Sigmoid colon (tissue), 7 donors: ENCODE measurements around the gene COMT. TPM values are rescaled to one million over a fixed set of nuclear protein-coding genes. Genes with fewer than 3 reads are reported as not detected.
"Not testable (repeated sequence)": the region's sequence is repeated elsewhere in the genome, so short reads cannot be mapped to it uniquely, and the experiment has no call there.

ENCODE experiments used
- DNase-seq: peaks from one replicate; pipeline ENCODE4 v3.0.0-alpha.2; 2019
- H3K27ac ChIP-seq, 4 donors: fragments of 200-600 bp; sonication (generic); one replicate each; pipeline ENCODE4 v1.5.1; 2016 to 2019; ENCODE audit warnings: mild to moderate bottlenecking in 1 of 4
- H3K27me3 ChIP-seq, 3 donors: fragments of 200-600 bp; sonication (generic); one replicate each; pipeline ENCODE4 v1.5.1; 2019; ENCODE audit warnings: mild to moderate bottlenecking in 1 of 3
- H3K36me3 ChIP-seq, 4 donors: fragments of 200-600 bp; sonication (generic); one replicate each; pipeline ENCODE4 v1.5.1; 2016 to 2019
- H3K4me1 ChIP-seq, 4 donors: fragments of 200-600 bp; sonication (generic); one replicate each; pipeline ENCODE4 v1.5.1; 2017 to 2019
- H3K4me3 ChIP-seq, 4 donors: fragments of 200-600 bp; sonication (generic); one replicate each; pipeline ENCODE4 v1.5.1; 2017 to 2019; ENCODE audit warnings: mild to moderate bottlenecking in 2 of 4, moderate library complexity in 1 of 4
- H3K9me3 ChIP-seq, 4 donors: fragments of 200-600 bp in 3 of 4; sonication (generic) in 3 of 4; one replicate each; pipeline versions ENCODE4 v1.5.1 to v1.6.1; 2013 to 2019
- EP300 ChIP-seq, 4 donors: sonication (generic); formaldehyde crosslinking; IDR thresholded peaks; one replicate each; pipeline ENCODE4 v1.6.1; 2017; ENCODE audit warnings: antibody characterized with exemption in 4 of 4
- POLR2A ChIP-seq, 2 donors: fragments of 450-650 bp; IDR thresholded peaks; one replicate each; pipeline ENCODE4 v1.6.1; 2016; ENCODE audit warnings: antibody characterized with exemption in 2 of 2, mild to moderate bottlenecking in 2 of 2, moderate library complexity in 2 of 2
- POLR2AphosphoS5 ChIP-seq, 4 donors: sonication (generic); formaldehyde crosslinking; IDR thresholded peaks; one replicate each; pipeline ENCODE4 v1.6.1; 2017; ENCODE audit warnings: antibody characterized with exemption in 4 of 4
- WGBS, 2 donors: extraction: QIAGEN DNeasy Blood & Tissue Kit; methylation state at CpG; one replicate each; pipeline ENCODE4 v1.1.7; 2013; 5-methylcytosine and 5-hydroxymethylcytosine counted together
- intact Hi-C: fragments of 100-400 bp; cut with DNase I; formaldehyde crosslinking; loops from one replicate; pipeline ENCODE4 v1.15.1; 2023
- polyA plus RNA-seq, 3 donors: library from polyadenylated mRNA; stranded (reverse); fragments of 200-250 nt; gene quantifications; one replicate each; pipeline ENCODE4 v1.2.3, GENCODE V29; 2013
- total RNA-seq, 4 donors: library from RNA; depleted of rRNA; stranded (reverse); fragments of >200 nt; gene quantifications; one replicate each; pipeline ENCODE4 v1.1.0, GENCODE V29; 2016
- TF ChIP-seq, protein P1 (sequence below), 4 experiments: fragments of 450-650 bp in 3 of 4; fragments of 200-600 bp in 1 of 4; IDR thresholded peaks; one replicate each; pipeline ENCODE4 v1.5.1; 2016 to 2019; ENCODE audit warnings: antibody characterized with exemption in 4 of 4, mild to moderate bottlenecking in 3 of 4, moderate library complexity in 2 of 4
- donor health status: healthy with polysubstance abuse.
- donor health status: Bipolar disorder and iron deficiency.
- donor health status: healthy.

COMT gene
- total and polyA plus RNA-seq, 7 donors, result 62.5 to 162 (median 106) TPM

DNA sequence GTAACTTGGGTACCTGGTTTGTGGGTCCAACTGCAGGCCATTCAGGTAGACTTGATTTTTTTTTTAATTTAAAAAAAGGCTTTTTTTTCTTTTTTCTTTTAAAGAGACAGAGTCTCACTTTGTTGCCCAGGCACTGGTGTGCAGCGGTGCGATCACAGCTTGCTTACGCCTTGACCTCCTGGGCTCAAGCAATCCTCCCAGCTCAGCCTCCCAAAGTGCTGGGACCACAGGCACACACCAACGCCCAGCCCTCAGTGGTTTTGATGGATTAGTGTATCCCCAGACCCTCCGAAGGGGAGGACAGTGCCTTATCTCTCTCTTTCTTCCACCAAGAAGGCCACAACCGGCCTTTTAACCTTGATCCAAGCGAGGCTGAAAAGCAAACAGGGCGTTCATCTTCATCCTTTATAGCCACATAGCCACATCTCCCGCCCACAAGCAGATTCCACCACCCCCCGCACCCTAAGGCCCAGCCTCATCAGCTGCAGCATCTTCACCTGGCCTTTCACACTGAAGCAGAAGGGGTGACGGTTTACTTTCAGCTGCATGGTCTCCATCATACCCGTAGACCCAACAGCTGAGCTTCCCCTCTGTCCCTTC is 17.6 kb upstream of the COMT start:
- intact Hi-C loops, result no loop called here
- 88 to 92% methylated on average over 12 of the region's 12 CpGs for WGBS, 2 donors
- no peaks in the 10 kb centered on the region for H3K9me3 ChIP-seq
- TF ChIP-seq, protein P1, sequence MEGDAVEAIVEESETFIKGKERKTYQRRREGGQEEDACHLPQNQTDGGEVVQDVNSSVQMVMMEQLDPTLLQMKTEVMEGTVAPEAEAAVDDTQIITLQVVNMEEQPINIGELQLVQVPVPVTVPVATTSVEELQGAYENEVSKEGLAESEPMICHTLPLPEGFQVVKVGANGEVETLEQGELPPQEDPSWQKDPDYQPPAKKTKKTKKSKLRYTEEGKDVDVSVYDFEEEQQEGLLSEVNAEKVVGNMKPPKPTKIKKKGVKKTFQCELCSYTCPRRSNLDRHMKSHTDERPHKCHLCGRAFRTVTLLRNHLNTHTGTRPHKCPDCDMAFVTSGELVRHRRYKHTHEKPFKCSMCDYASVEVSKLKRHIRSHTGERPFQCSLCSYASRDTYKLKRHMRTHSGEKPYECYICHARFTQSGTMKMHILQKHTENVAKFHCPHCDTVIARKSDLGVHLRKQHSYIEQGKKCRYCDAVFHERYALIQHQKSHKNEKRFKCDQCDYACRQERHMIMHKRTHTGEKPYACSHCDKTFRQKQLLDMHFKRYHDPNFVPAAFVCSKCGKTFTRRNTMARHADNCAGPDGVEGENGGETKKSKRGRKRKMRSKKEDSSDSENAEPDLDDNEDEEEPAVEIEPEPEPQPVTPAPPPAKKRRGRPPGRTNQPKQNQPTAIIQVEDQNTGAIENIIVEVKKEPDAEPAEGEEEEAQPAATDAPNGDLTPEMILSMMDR (IDR thresholded peaks at IDR 0.05), result no peak
- TF ChIP-seq POLR2AphosphoS5 (IDR thresholded peaks at IDR 0.05), result no peak
- TF ChIP-seq EP300 (IDR thresholded peaks at IDR 0.05), result no peak
- TF ChIP-seq POLR2A (IDR thresholded peaks at IDR 0.05), result no peak
- no peaks in the 10 kb centered on the region for H3K27me3 ChIP-seq
- peaks cover 0 to 2% (median 0%) of the 10 kb centered on the region in 4 donors for H3K36me3 ChIP-seq
- H3K27ac ChIP-seq, result no peak overlapping the region
- no peak for DNase-seq
- no peak overlapping the region for H3K4me3 ChIP-seq
- H3K4me1 ChIP-seq, result no peaks in the 10 kb centered on the region

DNA sequence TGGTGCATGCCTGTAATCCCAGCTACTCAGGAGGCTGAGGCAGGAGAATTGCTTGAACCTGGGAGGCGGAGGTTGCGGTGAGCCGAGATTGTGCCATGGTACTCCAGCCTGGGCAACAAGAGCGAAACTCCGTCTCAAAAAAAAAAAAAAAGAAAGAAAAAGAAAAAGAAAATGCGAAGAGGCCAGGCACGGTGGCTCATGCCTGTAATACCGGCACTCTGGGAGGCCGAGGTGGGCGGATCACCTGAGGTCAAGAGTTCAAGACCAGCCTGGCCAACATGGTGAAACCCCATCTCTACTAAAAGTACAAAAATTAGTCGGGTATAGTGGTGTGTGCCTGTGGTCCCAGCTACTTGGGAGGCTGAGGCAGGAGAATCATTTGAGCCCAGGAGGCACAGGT is 15.5 kb upstream of the COMT start:
- H3K4me3 ChIP-seq, intact Hi-C loops, H3K27me3 ChIP-seq, H3K27ac ChIP-seq, H3K9me3 ChIP-seq, H3K36me3 ChIP-seq, H3K4me1 ChIP-seq, DNase-seq: not testable (repeated sequence)
- 89 to 97% methylated on average over 11 of the region's 11 CpGs for WGBS, 2 donors

DNA sequence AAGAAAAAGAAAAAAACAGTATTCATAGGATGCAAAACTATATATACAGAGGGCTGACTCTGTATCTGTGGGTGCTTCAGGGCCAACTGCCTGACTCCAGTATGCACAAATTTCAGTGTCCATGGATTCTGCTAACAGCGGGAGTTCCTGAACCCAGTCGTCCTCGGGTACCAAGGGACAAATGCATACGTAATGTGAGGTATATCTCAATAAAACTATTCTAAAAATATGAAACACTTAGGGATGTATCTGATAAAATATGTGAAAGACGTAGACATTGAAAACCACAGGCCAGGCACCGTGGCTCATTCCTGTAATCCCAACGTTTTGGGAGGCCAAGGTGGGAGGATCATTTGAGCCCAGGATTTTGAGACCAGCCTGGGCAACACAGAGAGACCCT is 13.9 kb upstream of the COMT start:
- TF ChIP-seq POLR2AphosphoS5 (IDR thresholded peaks at IDR 0.05) (no peak), EP300 (IDR thresholded peaks at IDR 0.05) (no peak), POLR2A (IDR thresholded peaks at IDR 0.05) (no peak)
- TF ChIP-seq, protein P1 (IDR thresholded peaks at IDR 0.05), result no peak
- no peaks in the 10 kb centered on the region for H3K9me3 ChIP-seq
- no peak overlapping the region for H3K4me3 ChIP-seq
- no peaks in the 10 kb centered on the region for H3K4me1 ChIP-seq
- no peak overlapping the region for H3K27ac ChIP-seq
- H3K36me3 ChIP-seq, result peaks cover 0 to 6% (median 0%) of the 10 kb centered on the region in 4 donors
- 89 to 94% methylated on average over 7 of the region's 7 CpGs for WGBS, 2 donors
- no peaks in the 10 kb centered on the region for H3K27me3 ChIP-seq
- DNase-seq, result no peak
- intact Hi-C loops, result no loop called here

DNA sequence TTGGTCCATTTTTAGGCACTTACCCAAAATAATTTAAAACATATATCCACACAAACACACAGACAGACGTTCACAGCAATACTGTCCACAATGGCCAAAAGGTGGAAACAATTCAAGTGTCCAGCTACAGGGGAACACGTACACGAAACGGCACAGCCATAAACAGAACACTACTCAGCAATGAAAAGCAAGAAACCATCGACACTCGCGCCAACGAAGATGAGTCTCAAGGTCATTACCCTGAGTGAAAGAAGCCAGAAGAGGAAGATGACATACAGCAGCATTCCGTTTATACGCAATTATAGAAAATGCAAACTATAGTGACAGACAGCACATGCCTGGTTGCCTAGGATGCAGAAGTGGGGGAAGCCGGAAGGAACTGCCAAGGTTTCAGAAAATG is 13.4 kb upstream of the COMT start:
- DNase-seq, result no peak
- Histone ChIP-seq H3K27ac (no peak overlapping the region), H3K27me3 (no peaks in the 10 kb centered on the region), H3K4me1 (no peaks in the 10 kb centered on the region), H3K9me3 (no peaks in the 10 kb centered on the region), H3K36me3 (peaks cover 0 to 6% (median 0%) of the 10 kb centered on the region in 4 donors), H3K4me3 (no peak overlapping the region)
- intact Hi-C loops, result no loop called here
- no peak for TF ChIP-seq POLR2AphosphoS5 (IDR thresholded peaks at IDR 0.05)
- 82 to 93% methylated on average over 11 of the region's 11 CpGs for WGBS, 2 donors

DNA sequence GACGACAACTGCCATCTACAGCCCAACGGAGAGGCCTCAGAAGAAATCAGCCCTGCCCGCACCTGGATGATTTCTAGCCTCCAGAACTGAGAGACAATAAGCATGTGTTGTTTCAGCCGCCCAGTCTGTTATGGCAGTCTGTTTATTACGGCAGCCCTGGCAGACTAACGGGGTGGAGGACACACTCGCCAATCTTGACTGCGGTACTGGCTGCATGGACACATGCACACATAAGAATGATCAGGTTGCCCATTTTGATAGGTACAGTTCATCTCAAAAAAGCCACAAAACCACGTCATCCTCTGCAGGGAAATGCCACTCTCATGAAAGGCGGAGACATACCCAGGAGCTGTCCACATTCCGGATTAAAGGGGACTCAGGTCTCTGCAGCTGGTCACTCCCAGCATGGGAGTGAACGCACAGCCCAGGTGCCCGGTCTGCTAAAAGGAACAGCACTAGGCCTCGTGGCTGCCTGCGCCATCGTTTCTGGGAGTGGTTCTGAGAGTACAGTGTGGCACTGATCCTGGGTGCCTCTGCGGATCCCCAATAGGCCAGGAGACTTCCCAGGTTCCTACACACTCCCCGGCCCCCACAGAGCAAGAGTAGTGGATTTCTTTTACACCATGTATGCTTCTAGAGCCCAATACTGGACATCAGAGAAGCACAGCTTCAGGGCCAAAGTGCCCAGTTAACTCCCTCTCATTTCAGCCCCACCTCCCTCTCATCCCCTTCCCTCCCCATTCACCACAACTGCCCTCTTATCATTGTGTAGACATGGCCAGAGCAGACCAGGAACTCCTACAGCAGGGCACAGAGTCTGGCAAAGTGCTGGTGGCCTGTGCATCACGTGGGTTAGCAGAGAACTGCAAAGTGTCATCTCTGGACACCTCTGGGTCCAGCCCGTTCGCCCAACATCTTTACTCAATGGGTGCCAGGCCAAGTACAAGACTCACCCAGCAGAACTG is 11.7 kb upstream of the COMT start:
- TF ChIP-seq EP300 (IDR thresholded peaks at IDR 0.05) (no peak), POLR2A (IDR thresholded peaks at IDR 0.05) (no peak), POLR2AphosphoS5 (IDR thresholded peaks at IDR 0.05) (no peak)
- TF ChIP-seq, protein P1 (IDR thresholded peaks at IDR 0.05), result no peak
- no peaks in the 10 kb centered on the region for H3K4me1 ChIP-seq
- no peaks in the 10 kb centered on the region for H3K27me3 ChIP-seq
- intact Hi-C loops, result no loop called here
- 88 to 92% methylated on average over 21 of the region's 21 CpGs for WGBS, 2 donors
- H3K36me3 ChIP-seq, result peaks cover 0 to 6% (median 0%) of the 10 kb centered on the region in 4 donors
- H3K9me3 ChIP-seq, result no peaks in the 10 kb centered on the region
- H3K27ac ChIP-seq, result no peak overlapping the region
- no peak for DNase-seq
- no peak overlapping the region for H3K4me3 ChIP-seq
